Gastrocnemius medialis (tissue), 4 donors: ENCODE data around the gene TMEM169. TPM values are rescaled to one million over a fixed set of nuclear protein-coding genes. Genes with fewer than 3 reads are reported as not detected.
"Not testable (repeated sequence)": the region's sequence is repeated elsewhere in the genome, so short reads cannot be mapped to it uniquely, and the experiment has no call there.

Experiments used
- ATAC-seq, 2 donors: fragments of 150-250 bp; one replicate each; pipeline ENCODE4 v1.9.1; 2016
- DNase-seq, 2 donors: peaks; one replicate each; pipeline ENCODE4 v3.0.0-alpha.2; 2019
- H3K27ac ChIP-seq, 4 donors: fragments of 200-600 bp; sonication (generic); 1 replicate in 1 of 4; 2 replicates in 3 of 4; pipeline ENCODE4 v1.5.1; 2016 to 2018; ENCODE audit warnings: mild to moderate bottlenecking in 2 of 4, moderate library complexity in 1 of 4
- H3K27me3 ChIP-seq, 3 donors: fragments of 200-600 bp; sonication (generic) in 2 of 3; 1 replicate in 1 of 3; 2 replicates in 2 of 3; pipeline versions ENCODE4 v1.5.1 to v1.6.0; 2016 to 2019; ENCODE audit warnings: mild to moderate bottlenecking in 1 of 3, moderate library complexity in 1 of 3
- H3K36me3 ChIP-seq, 2 donors: fragments of 200-600 bp; sonication (generic) in 1 of 2; one replicate each; pipeline ENCODE4 v1.5.1; 2017 to 2018
- H3K4me1 ChIP-seq, 2 donors: fragments of 200-600 bp; sonication (generic) in 1 of 2; one replicate each; pipeline ENCODE4 v1.5.1; 2016 to 2017; ENCODE audit warnings: mild to moderate bottlenecking in 2 of 2
- H3K4me3 ChIP-seq, 4 donors: fragments of 200-600 bp; sonication (generic) in 3 of 4; 1 replicate in 1 of 4; 2 replicates in 3 of 4; pipeline ENCODE4 v1.5.1; 2016 to 2019; ENCODE audit warnings: mild to moderate bottlenecking in 2 of 4
- H3K9me3 ChIP-seq, 3 donors: fragments of 200-600 bp; sonication (generic) in 2 of 3; 1 replicate in 1 of 3; 2 replicates in 2 of 3; pipeline ENCODE4 v1.5.1; 2016 to 2019
- POLR2A ChIP-seq, 2 donors: fragments of 450-650 bp; IDR thresholded peaks; one replicate each; pipeline ENCODE4 v1.6.1; 2017; ENCODE audit warnings: antibody characterized with exemption in 2 of 2, mild to moderate bottlenecking in 2 of 2, moderate library complexity in 2 of 2
- in situ Hi-C, 4 donors: fragments of 200-750 bp; cut with MboI; loops; one replicate each; pipeline versions ENCODE4 v1.15.0 to v1.8.0; 2017; ENCODE audit warnings: low sequenced_read_pairs in 4 of 4
- intact Hi-C: fragments of 100-400 bp; cut with DNase I; formaldehyde crosslinking; loops from one replicate; pipeline ENCODE4 v1.15.1; 2023; ENCODE audit warnings: low total_unique reads
- total RNA-seq, 4 donors: library from RNA; depleted of rRNA; stranded (reverse); fragments of >200 nt; gene quantifications; one replicate each; pipeline versions ENCODE4 v1.1.0 to v1.2.3, GENCODE V29; 2016
- TF ChIP-seq, protein P1 (sequence below), 5 experiments: fragments of 450-650 bp in 3 of 5; fragments of 200-600 bp in 2 of 5; sonication (generic) in 2 of 5; IDR thresholded peaks in 4 of 5; conservative IDR thresholded peaks in 1 of 5; 1 replicate in 4 of 5; 2 replicates in 1 of 5; pipeline ENCODE4 v1.5.1; 2016 to 2019; ENCODE audit warnings: antibody characterized with exemption in 5 of 5, mild to moderate bottlenecking in 3 of 5, moderate library complexity in 3 of 5

The TMEM169 gene
- total RNA-seq, 4 donors from 2014 or later = not detected

DNA sequence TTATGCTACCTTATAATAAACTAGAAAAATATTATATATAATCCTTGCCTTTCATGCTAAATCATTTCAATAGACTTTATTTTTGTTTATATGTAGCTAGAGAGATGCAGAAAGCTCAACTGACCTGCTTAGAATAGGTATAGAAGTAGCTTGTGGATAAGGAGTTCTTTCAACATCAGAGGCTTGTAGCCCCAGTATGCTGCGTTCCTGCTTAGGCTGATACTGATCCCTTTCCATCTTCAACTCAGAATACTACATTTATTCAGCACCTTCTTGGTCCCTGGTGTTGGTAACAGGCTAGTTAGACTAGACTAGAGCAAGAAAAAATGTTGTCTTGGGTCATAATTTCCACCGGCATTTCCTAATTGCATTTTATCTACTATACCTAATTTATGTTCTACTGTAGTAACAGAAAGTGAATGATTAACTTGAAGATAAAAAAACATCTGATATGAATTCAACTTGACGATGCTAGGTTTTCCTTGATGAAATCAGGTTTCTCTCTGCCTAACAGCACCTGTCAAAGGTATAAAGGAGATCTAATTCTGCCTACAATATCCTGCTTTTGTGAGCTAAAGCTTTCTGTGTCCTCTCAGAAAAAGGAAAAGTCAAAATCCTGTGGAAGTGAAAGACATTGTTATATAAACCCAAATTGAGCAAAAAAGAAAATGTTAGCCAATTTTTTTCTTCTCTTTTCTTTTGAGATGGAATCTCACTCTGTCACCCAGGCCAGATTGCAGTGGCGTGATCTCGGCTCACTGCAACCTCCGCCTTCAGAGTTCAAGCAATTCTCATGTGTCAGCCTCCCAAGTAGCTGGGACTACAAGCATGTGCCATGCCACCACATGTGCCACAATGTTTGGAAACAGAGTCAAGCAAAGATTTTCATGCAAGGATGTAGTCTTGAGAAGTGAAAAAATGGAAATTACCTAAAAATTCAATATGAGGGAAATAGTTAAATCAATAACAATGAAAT, 5.9 kb upstream of the TMEM169 start:
- no peaks in the 10 kb centered on the region for H3K36me3 ChIP-seq
- no peaks in the 10 kb centered on the region for H3K9me3 ChIP-seq
- in situ Hi-C loops = no loop called here
- intact Hi-C loops = no loop called here
- H3K4me1 ChIP-seq = no peaks in the 10 kb centered on the region
- no peak for ATAC-seq
- no peaks in the 10 kb centered on the region for H3K27me3 ChIP-seq
- H3K4me3 ChIP-seq = no peak overlapping the region
- TF ChIP-seq POLR2A (IDR thresholded peaks at IDR 0.05) = no peak
- TF ChIP-seq, protein P1, sequence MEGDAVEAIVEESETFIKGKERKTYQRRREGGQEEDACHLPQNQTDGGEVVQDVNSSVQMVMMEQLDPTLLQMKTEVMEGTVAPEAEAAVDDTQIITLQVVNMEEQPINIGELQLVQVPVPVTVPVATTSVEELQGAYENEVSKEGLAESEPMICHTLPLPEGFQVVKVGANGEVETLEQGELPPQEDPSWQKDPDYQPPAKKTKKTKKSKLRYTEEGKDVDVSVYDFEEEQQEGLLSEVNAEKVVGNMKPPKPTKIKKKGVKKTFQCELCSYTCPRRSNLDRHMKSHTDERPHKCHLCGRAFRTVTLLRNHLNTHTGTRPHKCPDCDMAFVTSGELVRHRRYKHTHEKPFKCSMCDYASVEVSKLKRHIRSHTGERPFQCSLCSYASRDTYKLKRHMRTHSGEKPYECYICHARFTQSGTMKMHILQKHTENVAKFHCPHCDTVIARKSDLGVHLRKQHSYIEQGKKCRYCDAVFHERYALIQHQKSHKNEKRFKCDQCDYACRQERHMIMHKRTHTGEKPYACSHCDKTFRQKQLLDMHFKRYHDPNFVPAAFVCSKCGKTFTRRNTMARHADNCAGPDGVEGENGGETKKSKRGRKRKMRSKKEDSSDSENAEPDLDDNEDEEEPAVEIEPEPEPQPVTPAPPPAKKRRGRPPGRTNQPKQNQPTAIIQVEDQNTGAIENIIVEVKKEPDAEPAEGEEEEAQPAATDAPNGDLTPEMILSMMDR (IDR thresholded peaks at IDR 0.05 in 4 of 5, conservative IDR thresholded peaks at IDR 0.05 in 1 of 5) = no peak
- DNase-seq = no peak
- no peak overlapping the region for H3K27ac ChIP-seq

- no peak for ATAC-seq
- in situ Hi-C loops = no loop called here
- H3K27ac ChIP-seq = no peak overlapping the region
Observed at GRCh38 chr2:216078776-216079175, 2.9 kb upstream of the TMEM169 start.

GRCh38 chr2:216080048-216080447, 1.7 kb upstream of the TMEM169 start:
- H3K27me3 ChIP-seq, H3K36me3 ChIP-seq, in situ Hi-C loops, ATAC-seq, H3K27ac ChIP-seq, DNase-seq, H3K4me3 ChIP-seq, intact Hi-C loops, H3K9me3 ChIP-seq: not testable (repeated sequence)
- peaks cover 9 to 17% of the 10 kb centered on the region in 2 donors for H3K4me1 ChIP-seq

More at GRCh38 chr2:216078776-216079175, 2.9 kb upstream of the TMEM169 start:
- Histone ChIP-seq H3K4me1 (peaks cover 9 to 17% of the 10 kb centered on the region in 2 donors), H3K4me3 (no peak overlapping the region), H3K36me3 (no peaks in the 10 kb centered on the region), H3K27me3 (no peaks in the 10 kb centered on the region), H3K9me3 (no peaks in the 10 kb centered on the region)
- TF ChIP-seq, protein P1 (IDR thresholded peaks at IDR 0.05 in 4 of 5, conservative IDR thresholded peaks at IDR 0.05 in 1 of 5) = no peak
- no peak for TF ChIP-seq POLR2A (IDR thresholded peaks at IDR 0.05)
- intact Hi-C loops = no loop called here
- no peak for DNase-seq

DNA sequence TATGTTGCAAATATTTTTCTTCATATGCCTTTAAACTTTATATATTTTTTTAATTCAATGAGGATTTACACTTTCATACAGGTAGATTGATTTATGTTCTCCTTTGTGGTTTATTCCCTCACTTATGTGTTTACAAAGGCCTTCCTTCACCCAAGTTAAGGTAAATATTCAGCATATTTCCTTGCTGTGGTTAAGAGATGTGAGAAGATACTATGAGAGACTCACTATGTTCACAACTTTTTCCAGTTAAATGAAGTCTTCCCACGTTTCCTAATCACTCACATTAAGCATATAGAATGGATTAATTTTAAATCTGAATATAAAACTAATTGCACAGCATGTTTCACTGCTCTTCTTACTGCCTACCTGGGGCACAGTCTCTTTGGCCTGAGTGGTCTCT, 707 bp upstream of the TMEM169 start:
- no peak for ATAC-seq
- peak overlapping the region in 2 of 4 donors; percentile 37 to 44 for H3K27ac ChIP-seq
- TF ChIP-seq, protein P1 (IDR thresholded peaks at IDR 0.05 in 4 of 5, conservative IDR thresholded peaks at IDR 0.05 in 1 of 5) = no peak
- H3K4me3 ChIP-seq = peak overlapping the region; percentile 63 to 74 (median 66)
- no peak for DNase-seq
- H3K27me3 ChIP-seq = no peaks in the 10 kb centered on the region
- H3K36me3 ChIP-seq = no peaks in the 10 kb centered on the region
- intact Hi-C loops (no loop called here), in situ Hi-C loops (no loop called here)
- no peaks in the 10 kb centered on the region for H3K9me3 ChIP-seq
- H3K4me1 ChIP-seq = peaks cover 9 to 17% of the 10 kb centered on the region in 2 donors

DNA sequence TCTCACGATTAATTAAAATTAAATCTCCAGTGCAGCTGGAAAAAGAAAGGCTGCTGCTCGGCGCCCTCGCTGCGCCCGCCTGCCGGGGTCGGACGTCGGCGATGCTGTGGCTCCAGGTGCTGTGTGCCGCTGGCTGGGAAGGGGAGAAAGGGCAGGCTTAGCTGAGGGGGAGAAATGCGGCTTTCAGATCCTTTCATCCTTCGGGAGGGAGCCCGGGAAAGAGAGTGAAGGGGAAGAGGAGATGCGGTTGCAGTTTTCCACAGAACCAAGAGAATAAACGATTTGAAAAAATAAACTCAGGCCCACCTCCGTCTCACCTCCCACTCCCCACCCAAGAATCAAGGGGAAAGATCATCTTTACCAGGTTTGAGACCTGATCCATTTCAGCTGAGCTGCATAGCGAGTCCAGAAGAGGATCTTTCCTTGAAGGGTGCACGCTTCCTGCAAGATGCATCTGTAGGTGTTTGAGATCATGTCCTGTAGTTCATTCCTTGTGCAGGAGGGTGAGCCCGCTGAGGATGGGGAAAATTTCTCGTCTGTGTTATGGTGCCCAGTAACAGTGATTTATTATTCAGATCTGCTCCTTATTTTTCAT, 495 bp downstream of the TMEM169 start:
- peak overlapping the region; percentile 63 to 74 (median 66) for H3K4me3 ChIP-seq
- H3K27ac ChIP-seq = no peak overlapping the region
- ATAC-seq (peak; percentile 19 to 26), DNase-seq (no peak)
- TF ChIP-seq, protein P1 (IDR thresholded peaks at IDR 0.05 in 4 of 5, conservative IDR thresholded peaks at IDR 0.05 in 1 of 5) = no peak
- no peak for TF ChIP-seq POLR2A (IDR thresholded peaks at IDR 0.05)
- intact Hi-C loops = loop anchor here (2.0 kb wide), 1 partner anchor 33 kb away; no protein-coding TSS in a partner anchor
- no peaks in the 10 kb centered on the region for H3K36me3 ChIP-seq
- peaks cover 9 to 17% of the 10 kb centered on the region in 2 donors for H3K4me1 ChIP-seq
- no peaks in the 10 kb centered on the region for H3K9me3 ChIP-seq
- in situ Hi-C loops = no loop called here
- H3K27me3 ChIP-seq = no peaks in the 10 kb centered on the region
